GM12878 (cell line): ENCODE results near the gene HIVEP2. TPM values are rescaled to one million over a fixed set of nuclear protein-coding genes. Genes with fewer than 3 reads are reported as not detected.

Experiments used
- ATAC-seq: fragments of 200-7000 bp; cut with Tn5 transposase; 3 replicates; pipeline ENCODE4 v1.9.1; 2020; ENCODE audit warnings: mild to moderate bottlenecking, moderate library complexity
- BruUV-seq: library from RNA; stranded (reverse); fragments of 400-500 nt; replicated peaks from 2 replicates; lab custom pipeline; 2021; lab: Mats Ljungman, UMichigan
- CTCF ChIA-PET: fragments of 300-600 bp; sonication (Branson Sonifier 250); formaldehyde crosslinking; extraction: SDS; loops from one replicate; lab custom pipeline; 2021; ENCODE audit warnings: inconsistent platforms; lab: Yijun Ruan, JAX
- POLR2A ChIA-PET: fragments of 350-600 bp; formaldehyde crosslinking; extraction: SDS; loops from one replicate; lab custom pipeline; 2021; ENCODE audit warnings: inconsistent platforms; lab: Charles Lee
- RAD21 ChIA-PET: fragments of 300-600 bp; sonication (Branson Sonifier 250); formaldehyde crosslinking; loops from one replicate; lab custom pipeline; 2023; ENCODE audit warnings: antibody characterized with exemption; ENCODE audit not compliant: unreplicated experiment; lab: Charles Lee
- SMC1A ChIA-PET: fragments of 300-600 bp; sonication (Branson Sonifier 250); formaldehyde crosslinking; loops from one replicate; lab custom pipeline; 2023; ENCODE audit not compliant: unreplicated experiment, uncharacterized antibody; lab: Charles Lee
- DNase-seq: peaks from one replicate; pipeline ENCODE4 v3.0.0-alpha.2; 2011; ENCODE audit warnings: low read depth, low spot score
- FAIRE-seq: peaks from 3 replicates; lab custom pipeline; 2011; peaks lifted over from hg19 to GRCh38; lab: Jason Lieb, UNC
- H2AFZ ChIP-seq: 2 replicates; pipeline ENCODE4 v1.6.0; 2011; ENCODE audit warnings: low read depth, low read length, control low read depth; ENCODE audit not compliant: control insufficient read depth
- H3K27ac ChIP-seq: 2 replicates; pipeline ENCODE4 v1.5.1; 2011; ENCODE audit warnings: control low read depth; ENCODE audit not compliant: control insufficient read depth, insufficient read depth
- H3K27me3 ChIP-seq, 2 experiments: replicated peaks in 1 of 2; 2 replicates each; pipeline versions ENCODE4 v1.6.0 to v1.6.1; 2011; ENCODE audit warnings: low read length in 1 of 2; ENCODE audit not compliant: control insufficient read depth in 2 of 2, insufficient read depth in 2 of 2
- H3K36me3 ChIP-seq, 2 experiments: 2 replicates each; pipeline ENCODE4 v1.5.1; 2011; ENCODE audit warnings: low read length in 1 of 2; ENCODE audit not compliant: control insufficient read depth in 2 of 2, insufficient read depth in 2 of 2
- H3K4me1 ChIP-seq: 2 replicates; pipeline ENCODE4 v1.6.1; 2011; ENCODE audit warnings: mild to moderate bottlenecking, low read length, moderate library complexity, mixed read lengths; ENCODE audit not compliant: control insufficient read depth, insufficient read depth
- H3K4me2 ChIP-seq: 2 replicates; pipeline ENCODE4 v1.6.0; 2011; ENCODE audit warnings: control low read depth; ENCODE audit not compliant: control insufficient read depth, insufficient read depth
- H3K4me3 ChIP-seq: fragments of 200-600 bp; sonication (generic); 2 replicates; pipeline ENCODE4 v1.5.1; 2016
- H3K79me2 ChIP-seq: 2 replicates; pipeline ENCODE4 v1.6.0; 2011; ENCODE audit warnings: low read length; ENCODE audit not compliant: control insufficient read depth, insufficient read depth
- H3K9ac ChIP-seq: 2 replicates; pipeline ENCODE4 v1.8.0; 2011; ENCODE audit warnings: low read length, control low read depth, mixed read lengths; ENCODE audit not compliant: control insufficient read depth, insufficient read depth
- H3K9me3 ChIP-seq: replicated peaks from 3 replicates; pipeline ENCODE4 v1.5.1; 2011; ENCODE audit warnings: mild to moderate bottlenecking, low read length; ENCODE audit not compliant: control insufficient read depth, insufficient read depth
- H4K20me1 ChIP-seq: 2 replicates; pipeline ENCODE4 v1.6.0; 2011; ENCODE audit not compliant: control insufficient read depth, insufficient read depth
- ATF7 ChIP-seq: fragments of 450-650 bp; IDR thresholded peaks from 2 replicates; pipeline ENCODE4 v1.6.1; 2016; ENCODE audit warnings: low read depth, mild to moderate bottlenecking
- CHD4 ChIP-seq: fragments of 200-600 bp; sonication (generic); IDR thresholded peaks from 2 replicates; pipeline ENCODE4 v1.6.1; 2016; ENCODE audit warnings: mild to moderate bottlenecking
- ETV6 ChIP-seq, 2 experiments: fragments of 450-650 bp in 1 of 2; IDR thresholded peaks in 1 of 2; conservative IDR thresholded peaks in 1 of 2; 2 replicates each; pipeline ENCODE4 v1.6.1; 2014; ENCODE audit warnings: antibody characterized with exemption in 1 of 2, borderline replicate concordance in 1 of 2, low read depth in 1 of 2, mild to moderate bottlenecking in 1 of 2, moderate library complexity in 1 of 2
- KLF5 ChIP-seq: fragments of 450-650 bp; IDR thresholded peaks from 2 replicates; pipeline ENCODE4 v1.6.1; 2014; ENCODE audit warnings: mild to moderate bottlenecking; ENCODE audit not compliant: partially characterized antibody
- LARP7 ChIP-seq: fragments of 450-650 bp; IDR thresholded peaks from 2 replicates; pipeline ENCODE4 v1.6.1; 2017; ENCODE audit warnings: mild to moderate bottlenecking
- MTA3 ChIP-seq: IDR thresholded peaks from 2 replicates; pipeline ENCODE4 v1.6.1; 2012; ENCODE audit warnings: low read length, inconsistent platforms, borderline replicate concordance
- SRF ChIP-seq, 2 experiments: IDR thresholded peaks; 2 replicates each; pipeline ENCODE4 v1.6.1; 2011; ENCODE audit warnings: low read depth in 2 of 2, low read length in 2 of 2, mild to moderate bottlenecking in 1 of 2, moderate library complexity in 1 of 2
- ZBED1 ChIP-seq: IDR thresholded peaks from 2 replicates; pipeline ENCODE4 v1.6.1; 2016; ENCODE audit warnings: borderline replicate concordance
- WGBS: methylation state at CpG from one replicate; pipeline ENCODE4 v1.1.6; 2016; ENCODE audit warnings: low lambda C conversion rate; ENCODE audit not compliant: insufficient replicate concordance, insufficient coverage; ENCODE audit errors: missing lambda C conversion rate; 5-methylcytosine and 5-hydroxymethylcytosine counted together
- in situ Hi-C: fragments of 300-500 bp; cut with MboI; formaldehyde crosslinking; loops from 9 replicates; pipeline ENCODE4 v1.14.3; 2018; ENCODE audit warnings: mixed read lengths
- intact Hi-C: fragments of 100-400 bp; cut with micrococcal nuclease; formaldehyde crosslinking; loops from one replicate; pipeline ENCODE4 v1.14.2; 2022; ENCODE audit not compliant: unreplicated experiment
- polyA plus RNA-seq, 11 experiments: library from polyadenylated mRNA; depleted of rRNA in 4 of 11; unstranded in 6 of 11; stranded (reverse) in 5 of 11; fragments of >200 nt; fragmentation: Nextera tagmentation in 4 of 11; fragmentation: Illumina TruSeq in 1 of 11; extraction: Ambion mirVana in 4 of 11; extraction: Trizol in 1 of 11; gene quantifications; 1 replicate in 1 of 11; 2 replicates in 10 of 11; pipeline versions ENCODE4 v1.2.1 to v1.2.3, GENCODE V29; 2011 to 2016; ENCODE audit warnings: inconsistent platforms in 2 of 11, missing spikeins in 2 of 11, low read depth in 1 of 11
- total RNA-seq, 4 experiments: library from RNA; depleted of rRNA in 3 of 4; stranded (reverse); fragments of >200 nt in 3 of 4; fragmentation: Illumina TruSeq in 1 of 4; extraction: Trizol in 1 of 4; gene quantifications; 2 replicates each; pipeline versions ENCODE4 v1.2.1 to v1.2.3, GENCODE V29; 2013 to 2021
- TF ChIP-seq, protein P1 (sequence below): IDR thresholded peaks from 2 replicates; pipeline ENCODE4 v1.6.1; 2011; ENCODE audit warnings: low read depth, mild to moderate bottlenecking, low read length, moderate library complexity, borderline replicate concordance; ENCODE audit errors: extremely low read depth
- TF ChIP-seq, protein P2 (sequence below): IDR thresholded peaks from 2 replicates; pipeline ENCODE4 v1.6.1; 2011; ENCODE audit warnings: borderline replicate concordance, low read depth, mild to moderate bottlenecking, moderate library complexity, mixed read lengths, low read length; ENCODE audit not compliant: insufficient read depth; ENCODE audit errors: extremely low read length
- TF ChIP-seq, protein P3 (sequence below): fragments of 150-350 bp; IDR thresholded peaks from 2 replicates; pipeline ENCODE4 v1.6.1; 2014; ENCODE audit warnings: mild to moderate bottlenecking, low read depth, low read length

The HIVEP2 gene
- total and polyA plus RNA-seq, 10 of the 15 experiments (the other 5 are each of a cell fraction or from before 2014, with no cell fraction given), result 1.2 to 15.7 (median 10.2) TPM

DNA sequence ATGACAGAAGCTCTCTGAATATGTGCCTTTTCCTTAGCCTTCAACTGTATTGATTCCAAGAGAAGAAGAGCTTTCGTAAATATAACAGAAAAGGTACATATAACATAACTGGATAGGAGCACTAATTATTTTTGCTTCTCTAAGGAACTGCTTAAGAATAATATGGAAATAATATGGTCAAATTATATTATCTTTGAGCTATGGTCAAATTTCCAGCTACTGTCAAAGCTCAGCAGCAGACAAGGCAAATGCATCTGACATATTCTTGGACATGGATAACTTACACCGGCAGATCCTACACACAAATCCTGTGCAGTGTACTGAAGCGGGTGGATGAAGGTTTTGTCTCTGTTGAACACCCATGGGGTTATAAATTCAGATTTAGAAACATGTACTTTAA is 150.6 kb downstream of the HIVEP2 start:
- WGBS, result 83% methylated on average over 3 of the region's 3 CpGs

More for the DNA sequence above, 150.6 kb downstream of the HIVEP2 start:
- BruUV-seq, result no TSS peak
- CTCF ChIA-PET, result interaction anchor here (0.9 to 2.3 kb wide), 4 partner anchors 10 to 149 kb away, joined by 3 to 13 read pairs (median 3); no protein-coding TSS in a partner anchor
- Histone ChIP-seq H4K20me1 (no peaks in the 10 kb centered on the region), H2AFZ (no peak overlapping the region), H3K9me3 (no peaks in the 10 kb centered on the region), H3K36me3 (peaks cover 0 to 2% of the 10 kb centered on the region in 2 experiments; a peak in 2 of 4 replicates)
- RAD21 ChIA-PET, result interaction anchor here (0.5 to 1.1 kb wide), 5 partner anchors 25 to 151 kb away, joined by 3 to 8 read pairs (median 3); no protein-coding TSS in a partner anchor
- ATAC-seq, result no peak
- in situ Hi-C loops, result no loop called here
- no peak for FAIRE-seq
- TF ChIP-seq MTA3 (no peak), ATF7 (no peak), CHD4 (no peak), KLF5 (no peak), LARP7 (no peak), ETV6 (conservative IDR thresholded peaks at IDR 0.05 in 1 of 2, IDR thresholded peaks at IDR 0.05 in 1 of 2; ENCODE audit: borderline replicate concordance in 1 of 2, low read depth in 1 of 2) (no peak), SRF (IDR thresholded peaks at IDR 0.05; ENCODE audit: low read depth in 2 of 2, low read length in 2 of 2) (no peak), ZBED1 (no peak)
- TF ChIP-seq, protein P1, sequence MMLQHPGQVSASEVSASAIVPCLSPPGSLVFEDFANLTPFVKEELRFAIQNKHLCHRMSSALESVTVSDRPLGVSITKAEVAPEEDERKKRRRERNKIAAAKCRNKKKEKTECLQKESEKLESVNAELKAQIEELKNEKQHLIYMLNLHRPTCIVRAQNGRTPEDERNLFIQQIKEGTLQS, result no peak
- TF ChIP-seq, protein P2, sequence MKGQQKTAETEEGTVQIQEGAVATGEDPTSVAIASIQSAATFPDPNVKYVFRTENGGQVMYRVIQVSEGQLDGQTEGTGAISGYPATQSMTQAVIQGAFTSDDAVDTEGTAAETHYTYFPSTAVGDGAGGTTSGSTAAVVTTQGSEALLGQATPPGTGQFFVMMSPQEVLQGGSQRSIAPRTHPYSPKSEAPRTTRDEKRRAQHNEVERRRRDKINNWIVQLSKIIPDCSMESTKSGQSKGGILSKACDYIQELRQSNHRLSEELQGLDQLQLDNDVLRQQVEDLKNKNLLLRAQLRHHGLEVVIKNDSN, result no peak
- TF ChIP-seq, protein P3, sequence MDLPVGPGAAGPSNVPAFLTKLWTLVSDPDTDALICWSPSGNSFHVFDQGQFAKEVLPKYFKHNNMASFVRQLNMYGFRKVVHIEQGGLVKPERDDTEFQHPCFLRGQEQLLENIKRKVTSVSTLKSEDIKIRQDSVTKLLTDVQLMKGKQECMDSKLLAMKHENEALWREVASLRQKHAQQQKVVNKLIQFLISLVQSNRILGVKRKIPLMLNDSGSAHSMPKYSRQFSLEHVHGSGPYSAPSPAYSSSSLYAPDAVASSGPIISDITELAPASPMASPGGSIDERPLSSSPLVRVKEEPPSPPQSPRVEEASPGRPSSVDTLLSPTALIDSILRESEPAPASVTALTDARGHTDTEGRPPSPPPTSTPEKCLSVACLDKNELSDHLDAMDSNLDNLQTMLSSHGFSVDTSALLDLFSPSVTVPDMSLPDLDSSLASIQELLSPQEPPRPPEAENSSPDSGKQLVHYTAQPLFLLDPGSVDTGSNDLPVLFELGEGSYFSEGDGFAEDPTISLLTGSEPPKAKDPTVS, result no peak
- TF ChIP-seq, all 136 proteins: peak for 0
- H3K4me2 ChIP-seq, result no peak overlapping the region
- no peak overlapping the region for H3K4me3 ChIP-seq
- no peak overlapping the region for H3K27ac ChIP-seq
- intact Hi-C loops, result no loop called here
- H3K79me2 ChIP-seq, result peaks cover 23% of the 10 kb centered on the region
- H3K27me3 ChIP-seq, result no peaks in the 10 kb centered on the region
- H3K4me1 ChIP-seq, result peaks cover 14% of the 10 kb centered on the region
- ChIA-PET POLR2A (interaction anchor here (1.3 to 3.7 kb wide), 3 partner anchors 9 to 49 kb away, joined by 3 to 16 read pairs (median 4); no protein-coding TSS in a partner anchor), SMC1A (interaction anchor here (0.8 to 4.8 kb wide), 13 partner anchors 9 to 101 kb away, joined by 3 to 31 read pairs (median 5); no protein-coding TSS in a partner anchor)
- no peak overlapping the region for H3K9ac ChIP-seq
- no peak for DNase-seq
